B cell (primary cell): ENCODE measurements around the gene WDR62.

Experiments
- CTCF ChIP-seq: fragments of 200-600 bp; IDR thresholded peaks from one replicate; pipeline ENCODE4 v1.8.0; 2022; ENCODE audit warnings: antibody characterized with exemption, mild to moderate bottlenecking
- EZH2 ChIP-seq: IDR thresholded peaks from 2 replicates; pipeline ENCODE4 v1.6.1; 2012; ENCODE audit warnings: borderline replicate concordance, low read depth, mild to moderate bottlenecking, moderate library complexity, low read length; ENCODE audit not compliant: insufficient read depth, poor library complexity, severe bottlenecking

- TF ChIP-seq CTCF (no peak), EZH2 (no peak)
These were observed 14.2 kb upstream of the WDR62 start for GRCh38 chr19:36040495-36040894.
